ENCODE data around the gene SELP.

GRCh38 chr1:169631249-169631648 lies 1.3 kb upstream of the SELP start:
- TF ChIP-seq ZBTB49 (tag by site-specific recombination; IDR thresholded peaks at IDR 0.05; ENCODE audit: low read depth) (no peak), PRDM1 (tag by site-specific recombination; IDR thresholded peaks at IDR 0.05) (no peak), TCF7L2 (IDR thresholded peaks at IDR 0.05; ENCODE audit: borderline replicate concordance, low read depth, low read length) (no peak), ZNF324 (tag by site-specific recombination; IDR thresholded peaks at IDR 0.05) (no peak), ZNF423 (tag by site-specific recombination; IDR thresholded peaks at IDR 0.05) (no peak)

All from HEK293 (cell line).